ENCODE data around the gene EYA2. TPM values are rescaled to one million over a fixed set of nuclear protein-coding genes. Genes with fewer than 3 reads are reported as not detected.

The EYA2 gene
- total RNA-seq, 1 experiment from 2014 or later: 1.7 TPM

DNA sequence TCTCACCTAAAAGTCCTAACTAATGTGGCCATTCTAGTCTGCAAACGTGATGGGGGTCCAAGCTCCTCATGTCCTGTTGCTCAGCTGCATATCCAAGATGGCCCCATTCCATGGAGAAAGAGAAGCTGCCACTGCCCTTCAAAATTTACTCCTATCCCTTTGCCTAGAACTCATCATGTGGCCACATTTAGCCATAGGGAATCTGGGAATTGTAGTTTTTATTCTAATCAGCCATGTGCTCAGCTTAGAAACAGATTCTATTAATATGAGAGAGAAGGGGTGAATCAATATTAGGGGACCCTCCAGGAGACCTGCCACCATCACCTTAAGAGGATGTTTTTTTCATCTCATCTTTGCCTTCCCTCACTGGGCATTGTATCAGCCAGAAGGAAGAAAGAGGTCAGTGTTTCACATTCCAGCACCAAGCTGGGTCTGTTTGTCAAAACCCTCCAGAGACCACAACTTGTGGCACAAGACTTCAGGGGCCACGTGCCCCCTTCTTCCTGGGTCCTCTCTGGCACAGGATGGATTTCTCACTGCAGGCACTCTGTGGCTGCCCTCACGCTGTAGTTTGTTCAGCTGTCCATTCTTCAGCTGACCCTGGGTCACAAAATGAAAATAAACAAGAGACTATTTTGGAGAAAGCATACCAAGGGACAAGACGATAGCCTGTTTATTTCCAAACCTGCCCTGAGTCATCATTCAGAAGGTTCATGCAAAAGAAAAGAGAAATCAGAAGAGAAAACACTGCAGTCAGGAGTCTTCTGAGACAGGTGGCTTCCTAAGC lies 172.0 kb downstream of the EYA2 start:
- no peak for DNase-seq (ENCODE audit: low read depth)

DNA sequence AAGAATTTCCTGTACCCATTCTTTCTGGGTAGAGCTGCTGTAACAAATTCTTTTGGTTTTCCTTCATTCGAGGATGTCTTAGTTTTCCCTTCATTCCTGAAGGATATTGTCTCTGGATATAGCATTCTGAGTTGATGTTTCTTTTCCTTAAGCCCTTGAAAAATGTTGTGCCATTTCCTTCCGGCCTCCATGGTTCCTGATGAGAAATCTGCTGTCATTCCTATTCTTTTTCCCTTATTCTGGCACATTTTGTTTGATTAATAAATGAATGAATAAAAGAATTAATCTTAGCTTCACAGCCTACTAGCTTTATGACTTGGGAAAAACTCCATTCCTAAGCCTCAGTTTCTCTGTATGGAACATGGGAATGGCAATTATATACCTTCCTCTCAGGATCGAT lies 173.1 kb downstream of the EYA2 start:
- no peak for DNase-seq (ENCODE audit: low read depth)

GRCh38 chr20:47070176-47070575 lies 175.5 kb downstream of the EYA2 start:
- DNase-seq (ENCODE audit: low read depth): no peak

GRCh38 chr20:47071646-47072185 lies 177.1 kb downstream of the EYA2 start:
- DNase-seq (ENCODE audit: low read depth): no peak

- DNase-seq (ENCODE audit: low read depth): no peak
These were observed 179.3 kb downstream of the EYA2 start for GRCh38 chr20:47073766-47074475.

GRCh38 chr20:47075263-47075662 lies 180.6 kb downstream of the EYA2 start:
- DNase-seq (ENCODE audit: low read depth): no peak

DNA sequence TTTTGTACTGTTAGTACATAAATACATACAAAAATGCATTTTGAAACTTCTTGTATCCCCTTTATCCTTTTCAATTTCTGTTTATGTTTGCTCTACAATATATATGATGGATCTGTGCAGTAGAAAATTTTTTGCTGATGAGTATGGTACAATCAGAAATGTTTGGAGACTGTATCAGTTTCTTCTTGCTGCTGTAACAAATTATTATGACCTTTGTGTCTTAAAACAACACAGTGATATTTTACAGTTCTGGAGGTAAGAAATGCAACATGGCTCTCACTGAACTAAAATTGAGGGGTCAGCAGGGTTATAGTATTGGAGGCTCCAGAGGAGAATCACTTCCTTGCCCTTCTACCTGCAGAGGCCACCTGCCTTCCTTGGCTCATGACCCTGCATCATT lies 184.4 kb downstream of the EYA2 start:
- no peak for DNase-seq (ENCODE audit: low read depth)

- DNase-seq (ENCODE audit: low read depth): no peak
These were observed 185.7 kb downstream of the EYA2 start for GRCh38 chr20:47080365-47080764.

DNA sequence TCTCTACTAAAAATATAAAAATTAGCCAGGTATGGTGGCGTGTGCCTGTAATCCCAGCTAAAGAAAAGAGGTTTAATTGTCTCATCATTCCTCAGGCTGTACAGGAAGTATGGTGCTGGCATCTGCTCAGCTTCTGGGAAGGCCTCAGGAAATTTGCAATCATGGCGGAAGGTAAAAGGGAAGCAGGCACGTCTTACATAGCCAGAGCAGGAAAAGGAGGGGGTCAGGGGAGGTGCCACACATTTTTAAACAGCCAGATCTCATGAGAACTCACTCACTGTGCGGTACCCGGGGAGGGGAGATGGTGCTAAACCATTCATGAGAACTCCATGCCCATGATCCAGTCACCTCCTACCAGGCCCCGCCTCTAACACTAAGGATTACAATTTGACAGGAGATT lies 191.7 kb downstream of the EYA2 start:
- DNase-seq (ENCODE audit: low read depth): no peak

DNA sequence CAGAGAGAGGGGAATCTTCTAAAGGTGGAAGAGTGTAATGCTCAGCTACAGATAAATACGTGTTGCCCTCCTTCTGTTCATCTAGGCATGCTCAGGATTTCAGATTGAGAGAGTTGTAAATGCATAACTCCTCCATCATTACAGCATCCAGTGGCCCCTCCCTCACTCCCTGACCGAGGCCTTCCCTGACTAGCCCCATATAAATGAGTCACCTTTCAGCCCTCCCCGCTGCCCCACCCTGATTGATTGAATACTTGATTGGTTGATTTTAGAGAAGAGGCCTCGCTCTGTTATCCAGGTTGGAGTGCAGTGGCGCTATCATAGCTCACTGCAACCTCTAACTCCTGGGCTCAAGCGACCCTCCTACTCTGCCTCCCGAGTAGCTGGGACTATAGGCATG lies 193.7 kb downstream of the EYA2 start:
- DNase-seq (ENCODE audit: low read depth): peak; percentile 5

DNA sequence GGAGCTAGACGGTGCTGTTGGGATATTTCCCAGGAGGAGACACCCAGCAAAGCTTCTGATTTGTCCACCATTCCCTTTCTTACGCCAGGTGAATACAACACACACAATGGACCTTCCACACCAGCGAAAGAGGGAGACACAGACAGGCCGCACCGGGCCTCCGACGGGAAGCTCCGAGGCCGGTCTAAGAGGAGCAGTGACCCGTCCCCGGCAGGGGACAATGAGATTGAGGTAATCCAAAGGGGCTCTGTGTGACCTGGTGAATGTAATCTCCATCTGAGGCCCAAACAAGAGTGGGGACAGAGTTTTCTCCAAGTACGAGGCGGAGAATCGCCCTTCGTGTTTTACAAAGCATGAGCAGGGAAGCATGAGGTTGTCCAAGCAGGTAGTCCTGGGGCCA lies 194.5 kb downstream of the EYA2 start:
- no peak for DNase-seq (ENCODE audit: low read depth)

GRCh38 chr20:47090835-47091234 lies 196.2 kb downstream of the EYA2 start:
- no peak for DNase-seq (ENCODE audit: low read depth)

- DNase-seq (ENCODE audit: low read depth): no peak
These were observed 198.8 kb downstream of the EYA2 start for GRCh38 chr20:47093320-47093966.

DNA sequence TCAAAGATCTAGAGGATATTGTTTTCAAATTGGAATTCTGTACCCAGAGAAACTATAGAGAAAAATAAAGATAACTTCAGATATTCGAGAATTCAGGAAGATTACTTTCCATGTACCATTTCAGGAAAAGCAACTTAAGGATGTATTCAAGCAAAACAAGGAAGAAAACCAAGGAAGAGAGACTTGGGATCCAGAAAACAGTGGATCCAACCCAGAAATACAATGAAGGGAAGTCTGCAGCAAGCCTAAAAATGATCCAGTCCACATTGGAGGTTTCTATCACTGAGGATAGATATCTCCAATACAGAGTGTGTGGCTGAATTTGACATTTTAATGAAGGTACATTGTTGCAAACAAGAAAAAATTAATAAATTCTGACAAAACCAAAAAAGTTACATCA lies 201.0 kb downstream of the EYA2 start:
- no peak for DNase-seq (ENCODE audit: low read depth)

- DNase-seq (ENCODE audit: low read depth): no peak
These were observed 203.3 kb downstream of the EYA2 start for GRCh38 chr20:47097691-47098622.

- DNase-seq (ENCODE audit: low read depth): no peak
These were observed 204.4 kb downstream of the EYA2 start for GRCh38 chr20:47099093-47099492.

- DNase-seq (ENCODE audit: low read depth): no peak
These were observed 205.3 kb downstream of the EYA2 start for GRCh38 chr20:47099825-47100441.

GRCh38 chr20:47102629-47103028 lies 208.0 kb downstream of the EYA2 start:
- DNase-seq (ENCODE audit: low read depth): no peak

DNA sequence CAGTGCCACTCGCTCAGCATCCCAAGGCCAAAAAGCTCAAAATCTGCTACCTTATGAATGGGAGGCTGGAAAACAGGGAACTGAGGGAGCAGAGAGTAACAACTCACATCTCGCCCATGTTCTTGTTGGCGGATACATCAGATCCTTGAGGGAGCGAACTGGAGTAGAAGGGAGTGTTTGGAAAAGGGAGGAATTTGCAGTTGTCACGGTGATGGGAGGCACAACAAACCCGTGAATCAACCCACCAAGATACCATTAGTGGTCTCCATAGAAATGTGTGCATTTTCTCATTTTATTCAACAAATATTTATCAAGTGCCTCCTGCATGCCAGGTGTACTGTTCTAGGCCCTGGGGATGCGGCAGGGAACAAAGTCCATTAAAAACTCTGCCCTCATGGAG lies 212.1 kb downstream of the EYA2 start:
- DNase-seq (ENCODE audit: low read depth): no peak

DNA sequence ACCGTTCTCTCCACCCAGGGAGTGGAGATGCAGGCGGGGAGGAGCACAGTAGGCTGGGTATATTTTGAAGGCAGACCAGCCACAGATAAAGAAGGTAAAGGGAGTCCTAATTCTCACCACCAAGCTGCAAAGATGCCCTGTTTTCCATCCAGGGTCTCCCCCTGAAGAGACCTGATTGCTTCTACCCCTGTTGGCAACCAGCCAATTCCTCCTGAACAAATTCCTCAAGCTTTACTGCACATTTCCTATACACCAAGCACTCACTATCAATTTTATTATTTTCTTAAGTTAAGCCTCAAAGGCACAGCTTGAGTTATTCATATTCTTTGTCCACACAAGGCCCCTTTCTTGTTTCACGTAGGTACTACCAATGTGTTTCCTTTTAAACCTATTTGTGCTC lies 214.4 kb downstream of the EYA2 start:
- no peak for DNase-seq (ENCODE audit: low read depth)

- DNase-seq (ENCODE audit: low read depth): no peak
These were observed 216.2 kb downstream of the EYA2 start for GRCh38 chr20:47110819-47111218.
